ENCODE data around the gene SLC2A9.

DNA sequence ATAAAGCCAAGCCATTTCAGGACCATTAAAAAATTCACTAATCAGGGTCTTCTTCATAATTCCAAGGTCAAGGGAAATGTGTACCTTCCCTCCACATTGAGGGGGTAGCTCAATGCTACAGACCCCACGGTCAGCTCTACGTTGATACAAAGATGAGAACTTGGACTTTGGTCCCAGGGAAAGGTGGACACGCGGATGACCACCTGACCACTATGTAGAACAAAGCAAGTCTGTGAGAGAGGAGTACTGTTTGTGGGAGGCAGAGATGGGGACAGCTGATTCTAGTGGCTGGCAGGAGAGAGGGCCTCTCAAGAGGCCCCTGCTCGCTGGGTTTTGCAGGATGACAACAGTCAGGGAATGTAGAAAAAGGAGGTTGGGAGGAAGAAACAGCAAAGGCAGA is 58.0 kb downstream of the SLC2A9 start:
- TF ChIP-seq POLR2G (IDR thresholded peaks at IDR 0.05; ENCODE audit: low read depth, low read length) (no peak), FOXK1 (CRISPR knock-in tag; IDR thresholded peaks at IDR 0.05; ENCODE audit: borderline replicate concordance, low read depth) (no peak), TAF1 (CRISPR knock-in tag; IDR thresholded peaks at IDR 0.05) (no peak), SP1 (IDR thresholded peaks at IDR 0.05) (no peak), SP1 (CRISPR knock-in tag; IDR thresholded peaks at IDR 0.05) (no peak), FOXA1 (IDR thresholded peaks at IDR 0.05) (no peak), FOXA1 (CRISPR knock-in tag; IDR thresholded peaks at IDR 0.05) (no peak), ARID2 (CRISPR knock-in tag; IDR thresholded peaks at IDR 0.05; ENCODE audit: borderline replicate concordance) (no peak), HMG20B (CRISPR knock-in tag; conservative IDR thresholded peaks at IDR 0.05) (no peak), THAP11 (CRISPR knock-in tag; IDR thresholded peaks at IDR 0.05) (no peak), EZH2 (conservative IDR thresholded peaks at IDR 0.05; ENCODE audit: low read depth, low read length) (no peak)
- TF ChIP-seq, protein P1, sequence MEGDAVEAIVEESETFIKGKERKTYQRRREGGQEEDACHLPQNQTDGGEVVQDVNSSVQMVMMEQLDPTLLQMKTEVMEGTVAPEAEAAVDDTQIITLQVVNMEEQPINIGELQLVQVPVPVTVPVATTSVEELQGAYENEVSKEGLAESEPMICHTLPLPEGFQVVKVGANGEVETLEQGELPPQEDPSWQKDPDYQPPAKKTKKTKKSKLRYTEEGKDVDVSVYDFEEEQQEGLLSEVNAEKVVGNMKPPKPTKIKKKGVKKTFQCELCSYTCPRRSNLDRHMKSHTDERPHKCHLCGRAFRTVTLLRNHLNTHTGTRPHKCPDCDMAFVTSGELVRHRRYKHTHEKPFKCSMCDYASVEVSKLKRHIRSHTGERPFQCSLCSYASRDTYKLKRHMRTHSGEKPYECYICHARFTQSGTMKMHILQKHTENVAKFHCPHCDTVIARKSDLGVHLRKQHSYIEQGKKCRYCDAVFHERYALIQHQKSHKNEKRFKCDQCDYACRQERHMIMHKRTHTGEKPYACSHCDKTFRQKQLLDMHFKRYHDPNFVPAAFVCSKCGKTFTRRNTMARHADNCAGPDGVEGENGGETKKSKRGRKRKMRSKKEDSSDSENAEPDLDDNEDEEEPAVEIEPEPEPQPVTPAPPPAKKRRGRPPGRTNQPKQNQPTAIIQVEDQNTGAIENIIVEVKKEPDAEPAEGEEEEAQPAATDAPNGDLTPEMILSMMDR (CRISPR knock-in tag; IDR thresholded peaks at IDR 0.05): no peak
- TF ChIP-seq, protein P2, sequence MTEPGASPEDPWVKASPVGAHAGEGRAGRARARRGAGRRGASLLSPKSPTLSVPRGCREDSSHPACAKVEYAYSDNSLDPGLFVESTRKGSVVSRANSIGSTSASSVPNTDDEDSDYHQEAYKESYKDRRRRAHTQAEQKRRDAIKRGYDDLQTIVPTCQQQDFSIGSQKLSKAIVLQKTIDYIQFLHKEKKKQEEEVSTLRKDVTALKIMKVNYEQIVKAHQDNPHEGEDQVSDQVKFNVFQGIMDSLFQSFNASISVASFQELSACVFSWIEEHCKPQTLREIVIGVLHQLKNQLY (CRISPR knock-in tag; IDR thresholded peaks at IDR 0.05): no peak

Data from HepG2 (cell line).